Bone marrow (tissue), 2 donors: ENCODE measurements around the gene ABCC6.
"Not testable (repeated sequence)": the region's sequence is repeated elsewhere in the genome, so short reads cannot be mapped to it uniquely, and the experiment has no call there.

Source experiments
- DNase-seq, 2 donors: peaks; one replicate each; lab custom pipeline; 2025; lab: John Stamatoyannopoulos, UW

The ABCC6 gene

DNA sequence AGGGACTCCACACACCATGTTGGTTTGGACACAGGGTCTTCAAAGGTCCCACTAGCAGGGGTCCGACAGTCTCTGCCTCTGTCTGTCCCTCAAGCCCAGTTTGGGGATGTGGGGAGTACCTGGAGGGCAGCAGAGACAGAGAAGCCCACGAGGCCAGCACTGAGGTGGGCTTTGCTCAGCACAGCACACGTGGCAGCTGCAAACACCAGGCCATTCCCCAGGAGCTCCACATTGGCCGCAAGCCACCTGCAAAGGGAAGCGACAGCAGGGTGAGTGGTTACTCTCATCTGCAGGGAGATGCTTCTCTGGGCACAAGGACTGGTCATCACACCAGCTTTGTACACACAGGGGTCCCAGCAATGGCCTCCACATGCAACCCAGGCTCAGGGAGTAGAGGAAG, 62.0 kb downstream of the ABCC6 start:
- no peak for DNase-seq

- no peak for DNase-seq
Measured at GRCh38 chr16:16159662-16160061, 63.6 kb downstream of the ABCC6 start.

DNA sequence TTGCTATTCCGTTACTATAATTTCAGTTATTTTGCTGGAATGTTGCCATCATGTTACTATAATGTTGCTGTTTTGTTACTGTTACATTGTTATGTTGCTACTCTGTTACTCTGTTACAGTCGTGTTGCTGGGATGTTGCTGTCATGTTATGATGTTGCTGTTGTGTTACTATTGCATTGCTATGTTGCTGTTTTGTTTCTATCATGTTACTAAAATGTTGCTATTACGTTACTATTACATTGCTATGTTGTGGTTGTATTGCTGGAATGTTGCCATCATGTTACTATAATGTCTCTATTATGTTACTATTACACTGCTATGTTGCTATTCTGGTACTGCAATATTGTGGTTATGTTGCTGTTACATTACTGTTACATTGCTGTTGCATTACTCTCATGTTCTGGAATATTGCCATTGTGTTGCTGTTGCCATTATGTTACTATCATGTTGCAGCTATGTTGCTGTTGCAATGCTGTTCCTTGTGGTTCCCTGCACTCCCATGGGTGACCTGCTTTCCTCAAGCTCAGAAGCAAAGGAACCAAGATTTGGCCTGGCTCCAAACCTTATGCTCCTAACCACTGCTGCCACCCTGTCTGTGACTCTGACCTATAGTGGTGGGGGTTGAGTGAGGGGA, 64.4 kb downstream of the ABCC6 start:
- no peak for DNase-seq

GRCh38 chr16:16158082-16158658, 65.1 kb downstream of the ABCC6 start:
- no peak for DNase-seq

DNA sequence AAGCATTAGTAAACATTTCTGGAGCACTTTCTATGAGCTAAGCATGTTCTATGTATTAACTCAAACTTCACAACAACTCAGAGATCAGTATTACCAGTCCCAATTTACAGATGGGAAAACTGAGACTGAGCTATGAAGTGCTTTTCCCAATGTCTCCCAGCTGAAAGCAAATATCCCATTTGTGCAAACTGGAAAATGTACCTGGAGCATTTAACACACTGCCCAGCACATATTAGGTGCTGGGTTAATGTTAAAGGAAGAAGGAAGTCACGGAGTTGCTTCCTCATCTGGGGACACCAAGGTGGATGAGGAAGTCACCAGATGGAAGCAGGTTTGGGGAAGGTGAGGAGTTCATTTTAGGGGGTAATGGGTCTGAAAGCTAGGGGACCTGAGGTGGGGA, 66.1 kb downstream of the ABCC6 start:
- no peak for DNase-seq

GRCh38 chr16:16155234-16155633, 68.1 kb downstream of the ABCC6 start:
- no peak for DNase-seq

DNA sequence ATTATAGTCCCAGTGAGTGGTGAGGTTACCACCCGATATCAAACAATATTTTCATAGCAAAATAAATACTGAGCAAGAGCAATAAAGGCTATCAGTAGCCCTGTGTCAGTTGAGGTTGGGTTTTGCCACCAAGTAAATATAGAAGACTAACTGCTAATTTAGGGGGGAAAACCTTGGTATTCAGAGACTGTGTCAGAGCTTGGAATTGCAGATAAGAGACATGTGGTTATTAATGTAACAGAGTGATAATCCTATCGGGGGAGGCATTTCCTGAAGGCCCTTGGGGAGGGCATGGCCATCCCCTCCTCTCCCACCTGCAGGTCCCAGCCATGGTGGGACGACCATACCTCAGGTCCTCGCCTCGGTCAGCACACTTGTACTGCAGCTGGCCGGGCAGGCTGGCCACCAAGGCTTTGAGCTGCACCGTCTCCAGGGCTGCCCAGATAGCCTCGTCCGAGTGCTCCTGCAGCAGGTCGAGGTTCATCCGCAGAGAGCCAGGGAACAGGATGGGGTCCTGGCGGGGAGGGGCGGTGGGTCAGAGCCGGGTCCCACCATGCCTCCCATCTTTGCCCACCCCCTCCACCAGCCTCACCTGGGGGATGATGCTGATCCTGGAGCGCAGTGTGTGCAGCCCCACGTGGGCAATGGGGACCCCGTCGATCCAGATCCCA, 68.9 kb downstream of the ABCC6 start:
- no peak for DNase-seq

GRCh38 chr16:16153000-16153399, 70.3 kb downstream of the ABCC6 start:
- DNase-seq = not testable (repeated sequence)

DNA sequence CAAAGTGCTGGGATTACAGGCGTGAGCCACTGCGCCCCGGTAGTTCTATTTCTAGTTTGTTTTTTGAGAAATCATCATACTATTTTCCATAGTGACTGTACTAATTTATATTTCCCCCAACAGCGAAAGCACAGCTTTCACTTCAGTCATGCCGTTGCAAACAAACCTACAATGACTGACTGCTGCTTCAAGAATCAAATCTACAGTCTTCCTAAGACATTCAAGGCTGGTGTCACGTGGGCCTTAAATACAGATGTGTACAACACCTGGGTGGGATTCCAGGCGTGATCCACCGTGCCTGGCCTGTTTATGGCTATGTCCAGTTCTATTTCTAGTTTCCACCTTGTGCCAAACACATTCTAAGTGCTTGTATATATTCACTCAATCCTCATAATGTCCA, 72.0 kb downstream of the ABCC6 start:
- no peak for DNase-seq

DNA sequence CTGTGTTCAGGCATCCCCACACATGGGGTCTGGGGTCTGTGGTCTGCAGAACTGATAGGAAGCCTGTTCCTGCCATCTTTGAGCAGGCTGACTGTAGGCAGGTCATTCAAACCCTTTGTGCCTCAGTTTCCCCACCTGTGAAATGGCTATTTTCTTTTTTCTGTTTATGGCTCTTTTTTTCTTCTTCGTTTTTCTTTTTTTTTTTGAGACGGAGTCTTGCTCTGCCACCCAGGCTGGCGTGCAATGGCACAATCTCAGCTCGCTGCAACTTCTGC, 72.5 kb downstream of the ABCC6 start:
- DNase-seq = no peak

DNA sequence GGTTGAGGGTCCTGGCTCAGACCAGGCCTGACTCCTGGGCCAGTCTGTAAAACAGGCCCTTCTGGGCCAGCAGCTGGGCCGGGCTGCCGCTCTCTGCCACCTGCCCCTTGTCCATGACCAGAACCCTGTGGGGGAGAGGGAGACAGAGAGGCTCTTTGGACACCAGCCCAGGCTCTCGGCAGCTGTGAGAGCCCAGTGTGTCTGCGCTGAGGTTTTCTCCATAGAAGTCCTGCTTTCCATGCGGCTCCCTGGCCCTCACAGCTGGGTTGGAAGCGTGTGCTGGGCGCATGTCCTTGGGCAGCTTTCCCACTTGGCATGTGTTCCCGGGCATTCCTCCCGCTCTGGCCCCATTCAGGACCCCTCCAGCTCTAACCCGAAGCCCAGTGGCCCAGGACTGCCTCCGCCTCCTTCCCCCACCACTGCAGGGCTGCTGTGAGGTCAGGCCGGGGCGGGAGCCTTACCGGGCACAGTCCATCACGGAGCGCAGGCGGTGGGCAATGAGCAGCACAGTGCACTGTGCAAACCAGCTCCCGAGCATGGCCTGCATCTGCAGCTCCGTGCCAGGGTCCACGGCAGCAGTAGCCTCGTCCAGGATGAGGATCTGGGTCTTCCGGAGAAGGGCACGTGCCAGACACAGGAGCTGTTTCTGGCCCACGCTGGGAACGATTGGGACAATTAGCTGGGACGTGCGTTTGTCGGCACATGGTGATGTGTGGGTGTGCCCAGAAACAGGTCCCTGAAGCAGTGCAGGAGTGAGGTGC, 73.0 kb downstream of the ABCC6 start:
- no peak for DNase-seq

DNA sequence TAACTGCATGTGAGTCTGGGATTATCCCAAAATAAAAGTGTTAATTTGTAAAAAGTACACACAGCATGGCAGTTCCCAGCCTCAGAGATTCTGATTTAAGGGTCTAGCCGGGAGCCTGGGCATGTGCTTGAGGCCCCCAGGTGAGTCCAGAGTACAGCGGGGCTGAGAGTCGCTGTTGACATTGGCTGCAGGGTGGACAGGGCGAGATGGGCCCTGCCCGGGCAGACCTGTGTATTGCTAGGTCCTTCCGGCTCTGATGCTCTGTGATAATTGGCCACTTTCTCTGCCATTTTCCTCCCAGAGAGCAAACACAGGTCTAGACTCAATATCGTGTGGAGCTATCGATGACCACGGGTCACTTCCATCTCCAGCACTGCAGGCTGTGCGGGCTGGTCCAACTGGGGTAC, 73.6 kb downstream of the ABCC6 start:
- DNase-seq = no peak

DNA sequence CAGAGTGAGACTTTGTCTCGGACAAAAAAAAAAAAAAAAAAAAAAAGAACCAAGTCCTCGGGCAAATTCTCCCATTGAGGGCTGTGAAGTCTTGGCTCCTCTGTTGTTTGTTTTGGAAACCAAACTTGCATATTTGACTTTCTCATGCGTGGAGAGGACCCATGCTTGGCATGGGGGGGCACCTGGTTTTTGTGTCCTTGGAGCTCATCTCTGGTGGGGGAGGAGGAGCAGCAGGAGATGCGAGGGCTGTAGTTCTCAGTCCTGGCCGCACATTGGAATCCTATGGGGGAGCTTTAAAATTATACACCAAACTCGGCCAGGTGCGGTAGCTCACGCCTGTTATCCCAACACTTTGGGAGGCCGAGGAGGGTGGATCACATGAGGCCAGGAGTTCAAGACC, 74.5 kb downstream of the ABCC6 start:
- DNase-seq = no peak

DNA sequence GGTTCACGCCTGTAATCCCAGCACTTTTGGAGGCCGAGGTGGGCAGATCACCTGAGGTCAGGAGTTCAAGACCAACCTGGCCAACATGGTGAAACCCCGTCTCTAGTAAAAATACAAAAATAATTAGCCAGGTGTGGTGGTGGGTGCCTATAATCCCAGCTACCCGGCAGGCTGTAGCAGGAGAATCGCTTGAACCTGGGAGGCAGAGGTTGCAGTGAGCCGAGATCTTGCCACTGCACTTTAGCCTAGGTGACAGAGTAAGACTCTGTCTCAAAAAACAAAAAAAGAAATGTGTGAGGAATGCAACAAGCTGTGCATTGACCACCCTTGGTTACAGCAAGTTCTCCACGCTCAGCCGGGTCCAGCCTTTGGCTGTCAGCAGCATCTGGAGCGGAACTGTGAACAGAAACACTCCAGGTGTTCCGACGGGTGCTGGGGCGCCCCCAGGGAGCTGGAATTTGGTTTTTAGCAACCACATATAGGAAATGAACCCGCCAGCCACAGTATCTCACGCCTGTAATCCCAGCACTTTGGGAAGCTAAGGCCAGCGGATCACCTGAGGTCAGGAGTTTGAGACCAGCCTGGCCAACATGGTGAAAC, 75.2 kb downstream of the ABCC6 start:
- DNase-seq = not testable (repeated sequence)

- DNase-seq = no peak
Measured at GRCh38 chr16:16147316-16147999, 75.8 kb downstream of the ABCC6 start.

DNA sequence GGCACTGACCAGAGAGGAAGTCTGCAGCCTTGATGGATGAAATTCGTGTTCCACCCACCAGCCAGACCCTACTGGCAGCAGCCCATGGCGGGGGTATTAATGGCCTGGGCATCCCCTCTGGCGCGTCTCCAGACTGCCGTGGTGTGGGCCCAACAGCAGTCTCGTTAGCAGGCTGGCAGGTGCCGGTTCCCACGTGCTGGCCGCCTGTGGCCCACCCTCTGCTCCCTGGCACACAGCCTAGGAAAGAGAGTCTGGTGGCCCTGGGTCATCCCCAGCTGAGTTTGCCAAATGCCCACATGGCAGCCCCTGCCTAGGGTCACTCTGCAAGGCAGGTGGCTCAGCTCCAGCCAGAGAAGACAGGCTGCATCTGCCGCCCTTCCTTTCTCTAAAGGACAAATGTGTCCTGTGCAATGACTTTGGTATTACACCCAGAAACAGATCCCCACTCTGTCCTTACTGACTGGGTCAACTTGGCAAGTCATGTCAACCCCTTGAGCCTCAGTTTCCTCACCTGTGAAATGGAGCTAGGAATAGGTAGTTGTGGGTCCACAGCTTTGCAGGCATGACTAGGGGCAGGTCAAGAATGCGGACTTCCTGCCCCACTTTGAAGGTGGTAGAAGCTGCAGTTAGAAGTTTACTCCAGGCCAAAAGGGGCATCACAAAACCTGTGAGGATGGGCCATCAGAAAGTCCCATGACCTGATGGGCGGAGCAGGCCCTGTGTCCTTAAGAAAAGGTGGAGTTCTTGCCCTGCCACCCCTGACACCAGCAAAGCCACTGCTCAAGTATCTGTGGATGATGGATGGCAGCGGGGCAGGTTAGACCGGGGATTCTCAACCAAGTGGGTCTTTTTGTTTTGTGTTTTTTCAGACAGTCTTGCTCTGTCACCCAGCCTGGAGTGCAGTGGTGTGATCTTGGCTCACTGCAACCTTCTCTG, 76.6 kb downstream of the ABCC6 start:
- no peak for DNase-seq

DNA sequence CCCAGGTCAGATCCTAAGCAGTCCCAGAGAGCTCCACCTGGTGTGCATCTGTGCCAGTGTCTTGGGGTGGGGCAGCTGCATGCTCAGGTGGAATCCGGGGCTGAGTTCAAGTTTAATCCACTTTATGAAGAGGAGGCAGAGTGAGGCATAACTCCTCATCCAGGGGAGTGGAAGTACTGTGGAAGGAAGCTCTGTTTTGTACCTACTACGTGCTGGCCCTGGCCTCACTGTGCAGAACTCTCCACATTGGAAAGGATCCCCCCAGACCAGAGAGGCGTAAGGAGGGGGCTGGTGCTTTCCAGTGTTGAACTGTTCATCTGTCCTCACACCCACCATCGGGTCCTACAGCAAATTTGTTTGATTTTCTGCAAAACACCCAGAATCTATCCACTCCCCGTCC, 78.0 kb downstream of the ABCC6 start:
- DNase-seq = no peak

DNA sequence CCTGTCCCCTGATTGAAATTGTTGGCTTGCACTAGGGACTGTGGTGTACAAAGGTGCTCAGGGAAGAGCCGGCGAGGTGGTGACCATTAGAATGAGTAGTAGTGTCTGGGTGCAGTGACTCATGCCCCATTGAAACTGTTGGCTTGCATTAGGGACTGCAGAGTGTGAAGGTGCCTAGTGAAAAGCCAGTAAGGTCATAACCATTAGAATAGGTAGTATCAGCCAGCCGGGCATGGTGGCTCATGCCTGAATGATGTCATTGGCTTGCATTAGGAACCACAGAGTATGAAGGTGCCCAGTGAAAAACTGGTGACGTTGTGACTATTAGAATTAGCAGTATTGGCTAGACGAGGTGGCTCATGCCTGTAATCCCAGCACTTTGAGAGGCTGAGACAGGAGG, 78.9 kb downstream of the ABCC6 start:
- DNase-seq = no peak

DNA sequence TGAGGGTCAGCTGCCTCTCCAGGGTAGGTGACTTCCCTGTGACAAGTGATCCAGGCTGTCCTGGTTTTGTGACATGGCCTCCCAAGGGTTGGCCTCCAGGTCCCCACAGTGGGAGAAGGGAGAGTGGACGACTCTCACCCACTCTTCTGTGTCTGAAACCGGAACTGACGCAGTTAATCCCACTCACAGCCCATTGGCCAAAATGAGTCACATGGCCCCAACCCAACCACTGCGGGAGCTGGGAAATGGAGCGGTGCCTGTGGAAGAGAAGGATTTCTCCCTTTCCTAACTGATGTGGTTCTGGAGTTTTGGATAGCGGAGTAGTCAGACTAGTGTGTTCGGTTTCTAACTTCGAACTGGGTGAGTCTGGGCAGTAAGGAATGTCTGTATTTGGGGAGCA, 79.4 kb downstream of the ABCC6 start:
- DNase-seq = no peak

DNA sequence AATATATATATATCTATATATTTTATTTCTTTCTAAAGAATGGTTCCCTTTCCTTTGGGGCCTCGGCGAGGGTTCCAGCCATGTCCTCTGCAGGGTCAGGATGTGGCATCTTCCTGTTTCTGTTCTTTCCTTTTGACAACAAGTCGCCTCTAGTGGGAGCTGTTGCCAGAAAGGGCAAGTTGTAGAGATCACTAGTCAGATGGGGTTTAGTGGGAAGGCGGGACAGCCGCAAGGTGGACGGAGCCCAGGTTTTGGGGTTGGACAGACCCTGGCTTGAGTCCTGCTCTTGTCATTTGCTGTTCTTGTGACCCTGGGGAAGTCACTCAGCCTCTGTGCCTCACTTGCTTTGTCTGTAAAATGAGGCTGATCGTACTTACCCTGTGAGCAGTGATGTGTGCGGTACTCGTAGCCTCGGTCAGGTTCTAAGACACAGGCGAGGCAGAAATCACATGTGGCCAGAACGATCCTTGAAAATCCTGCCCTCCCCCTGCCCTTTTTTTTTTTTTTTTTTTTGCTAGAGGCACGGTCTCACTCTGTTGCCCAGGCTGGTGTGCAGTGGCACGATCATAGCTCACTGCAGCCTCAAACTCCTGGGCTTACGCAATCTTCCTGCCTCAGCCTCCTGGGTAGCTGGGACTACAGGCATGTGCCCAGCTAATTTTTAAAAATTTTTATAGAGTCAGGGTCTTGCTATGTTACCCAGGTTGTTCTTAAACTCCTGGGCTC, 80.1 kb downstream of the ABCC6 start:
- peak in 1 of 2 donors; percentile 34 for DNase-seq
